Fibroblast of skin of right biceps (primary cell): ENCODE results near the gene C10orf105.
A peak's percentile ranks its signal among the peaks of the same experiment; 100 is the strongest.

ENCODE experiments used
- DNase-seq: peaks from one replicate; pipeline ENCODE4 v3.0.0-alpha.2; 2013

C10orf105 gene

GRCh38 chr10:71715860-71716259 is 3.7 kb downstream of the C10orf105 start:
- no peak for DNase-seq

GRCh38 chr10:71715026-71715425 is 4.6 kb downstream of the C10orf105 start:
- DNase-seq = no peak

- no peak for DNase-seq
These were observed 5.0 kb downstream of the C10orf105 start for GRCh38 chr10:71714592-71714991.

DNA sequence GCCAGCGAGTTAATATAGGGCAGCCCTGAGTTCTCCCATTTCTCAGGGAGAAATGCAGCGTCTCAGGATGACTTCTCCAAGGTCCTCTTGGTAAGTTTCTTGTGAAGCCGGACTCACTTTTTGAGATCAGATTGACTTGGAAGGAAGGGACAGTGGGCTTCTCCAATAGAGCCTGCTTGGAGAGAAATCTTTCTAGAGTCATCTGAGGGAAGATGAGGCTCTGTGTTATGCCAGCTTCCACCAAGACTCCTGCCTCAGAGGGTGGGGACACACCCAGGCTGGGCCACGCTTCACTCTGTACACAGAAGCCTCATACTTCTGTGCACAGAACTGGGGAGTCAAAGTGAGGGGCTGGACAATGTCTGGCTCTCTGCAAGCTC is 5.6 kb downstream of the C10orf105 start:
- DNase-seq = no peak

GRCh38 chr10:71713135-71714030 is 6.2 kb downstream of the C10orf105 start:
- DNase-seq = peak; percentile 61

GRCh38 chr10:71712572-71713134 is 6.9 kb downstream of the C10orf105 start:
- DNase-seq = no peak

DNA sequence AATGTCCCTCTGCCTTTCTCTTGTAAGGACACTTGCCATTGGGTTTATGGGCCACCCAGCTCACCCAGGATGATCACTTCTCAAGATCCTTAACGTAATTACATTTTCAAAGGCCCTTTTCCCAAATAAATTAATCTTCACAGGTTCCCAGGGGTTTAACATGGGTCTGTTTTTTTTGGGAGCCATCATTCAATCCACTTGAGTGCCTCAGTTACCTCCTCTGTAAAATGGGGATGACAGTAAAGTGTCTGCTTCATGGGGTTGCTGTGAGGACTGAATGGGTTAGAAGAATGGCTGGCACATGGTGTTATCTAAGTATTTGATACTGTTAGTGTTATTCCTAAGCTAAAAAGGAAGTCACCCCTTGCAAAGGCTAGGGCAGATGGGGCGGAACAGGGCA is 7.4 kb downstream of the C10orf105 start:
- DNase-seq = no peak

DNA sequence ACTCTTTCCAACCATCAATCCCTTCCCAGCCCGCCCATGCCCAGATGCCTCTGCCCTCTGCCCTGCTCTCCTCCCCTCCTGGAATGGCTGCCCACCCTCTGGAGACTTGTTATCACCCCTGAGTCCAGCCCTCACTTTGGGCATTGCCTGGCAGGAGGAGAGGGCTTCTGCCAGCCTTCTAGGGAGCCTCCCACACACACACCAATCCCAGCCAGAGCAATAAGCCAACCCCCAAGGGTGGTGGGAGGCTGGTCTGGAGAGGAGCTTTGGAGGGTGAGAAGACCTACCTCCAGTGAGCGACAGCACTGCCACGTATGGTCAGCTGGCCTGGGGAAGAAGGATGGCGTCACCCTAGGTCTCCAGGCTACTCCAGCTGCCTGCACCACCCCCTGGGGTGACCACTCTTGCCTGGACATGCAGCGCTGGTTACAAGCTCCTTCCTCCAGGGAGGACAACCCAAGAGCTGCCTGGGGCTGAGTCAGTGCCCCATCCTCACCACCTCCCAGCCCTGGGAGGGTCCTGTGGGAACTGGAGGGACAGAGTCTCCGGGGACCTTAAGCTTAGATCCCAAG is 8.4 kb downstream of the C10orf105 start:
- no peak for DNase-seq

DNA sequence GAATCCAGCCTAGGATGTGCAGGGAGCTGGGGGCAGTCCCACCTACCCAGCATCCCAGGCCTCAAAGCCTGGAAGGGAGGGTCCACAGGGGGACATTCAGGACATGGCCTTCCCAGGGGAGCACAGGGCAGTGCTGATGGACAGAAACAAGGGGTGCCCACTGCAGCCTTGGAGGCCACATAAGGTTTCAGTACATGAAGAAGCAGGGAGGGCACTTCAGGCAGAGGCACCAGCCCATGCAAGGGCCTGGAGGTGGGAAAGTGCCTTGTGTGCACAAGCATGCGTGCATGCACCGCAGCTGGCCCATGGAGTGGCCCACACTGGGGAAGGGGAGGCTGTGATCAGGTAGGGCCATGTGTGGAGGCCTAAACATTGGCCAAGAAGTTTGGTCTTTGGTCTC is 9.1 kb downstream of the C10orf105 start:
- no peak for DNase-seq

DNA sequence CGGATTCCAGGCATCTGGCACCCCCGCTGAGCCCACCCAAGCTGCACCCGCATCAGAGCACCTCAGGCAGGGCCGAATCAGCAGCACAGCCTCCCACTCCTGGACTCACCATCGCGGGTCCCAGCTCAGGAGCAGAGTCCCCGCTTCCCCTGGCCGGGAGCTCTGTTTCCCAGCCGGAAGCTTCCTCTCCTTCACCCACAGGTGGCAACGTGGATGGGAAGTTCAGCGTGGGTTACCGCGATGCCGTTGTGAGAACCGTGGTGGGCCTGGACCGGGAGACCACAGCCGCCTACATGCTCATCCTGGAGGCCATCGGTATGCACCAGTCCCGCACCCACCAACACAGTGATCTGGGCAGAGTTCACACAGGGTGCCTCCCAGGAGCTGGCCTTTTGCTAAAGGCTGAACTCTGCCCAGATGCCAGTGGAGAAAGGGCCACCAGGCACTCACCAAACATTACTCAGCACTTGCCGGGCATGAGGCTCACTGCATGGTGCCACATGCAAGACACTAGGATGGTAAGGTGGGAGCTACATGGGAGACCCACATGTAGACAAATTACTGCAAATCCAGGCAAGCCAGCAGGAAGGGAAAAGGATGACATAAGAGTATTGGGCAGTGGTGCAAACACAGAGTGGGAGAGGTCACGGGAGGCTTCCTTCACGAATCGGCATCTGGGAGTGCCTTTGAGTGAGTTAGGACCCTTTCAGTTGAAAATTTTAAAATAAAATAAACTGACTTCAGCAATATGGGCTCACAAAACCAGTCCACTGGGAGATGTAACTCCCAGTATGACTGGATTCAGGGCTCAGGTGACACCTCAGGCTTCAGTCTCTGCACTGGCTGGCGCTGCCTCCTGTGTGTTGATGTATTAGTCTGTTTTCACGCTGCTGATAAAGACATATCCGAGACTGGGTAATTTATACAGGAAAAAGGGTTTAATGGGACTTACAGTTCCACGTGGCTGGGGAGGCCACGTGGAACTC is 10.4 kb downstream of the C10orf105 start:
- DNase-seq = no peak

DNA sequence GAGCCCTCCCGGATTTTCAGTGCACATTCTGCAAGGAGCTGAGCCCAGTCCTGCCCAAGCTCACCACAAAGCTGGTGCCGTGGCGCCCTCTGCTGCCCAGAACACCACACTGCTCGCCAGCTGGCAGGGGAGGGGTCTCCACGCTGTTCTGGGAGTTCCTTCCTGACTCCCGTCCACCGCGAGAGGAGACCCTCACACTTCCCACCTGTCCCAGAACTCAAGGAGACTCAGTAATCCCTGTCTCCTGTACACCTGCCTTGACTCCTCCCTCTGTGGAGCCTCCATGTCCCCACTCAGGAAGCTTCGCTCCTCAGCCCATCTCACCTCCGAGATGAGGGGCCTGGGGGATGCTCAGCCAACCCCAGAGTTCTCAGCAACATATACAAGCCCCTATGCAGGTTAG is 11.3 kb downstream of the C10orf105 start:
- no peak for DNase-seq

- no peak for DNase-seq
These were observed 12.3 kb downstream of the C10orf105 start for GRCh38 chr10:71707240-71707789.

DNA sequence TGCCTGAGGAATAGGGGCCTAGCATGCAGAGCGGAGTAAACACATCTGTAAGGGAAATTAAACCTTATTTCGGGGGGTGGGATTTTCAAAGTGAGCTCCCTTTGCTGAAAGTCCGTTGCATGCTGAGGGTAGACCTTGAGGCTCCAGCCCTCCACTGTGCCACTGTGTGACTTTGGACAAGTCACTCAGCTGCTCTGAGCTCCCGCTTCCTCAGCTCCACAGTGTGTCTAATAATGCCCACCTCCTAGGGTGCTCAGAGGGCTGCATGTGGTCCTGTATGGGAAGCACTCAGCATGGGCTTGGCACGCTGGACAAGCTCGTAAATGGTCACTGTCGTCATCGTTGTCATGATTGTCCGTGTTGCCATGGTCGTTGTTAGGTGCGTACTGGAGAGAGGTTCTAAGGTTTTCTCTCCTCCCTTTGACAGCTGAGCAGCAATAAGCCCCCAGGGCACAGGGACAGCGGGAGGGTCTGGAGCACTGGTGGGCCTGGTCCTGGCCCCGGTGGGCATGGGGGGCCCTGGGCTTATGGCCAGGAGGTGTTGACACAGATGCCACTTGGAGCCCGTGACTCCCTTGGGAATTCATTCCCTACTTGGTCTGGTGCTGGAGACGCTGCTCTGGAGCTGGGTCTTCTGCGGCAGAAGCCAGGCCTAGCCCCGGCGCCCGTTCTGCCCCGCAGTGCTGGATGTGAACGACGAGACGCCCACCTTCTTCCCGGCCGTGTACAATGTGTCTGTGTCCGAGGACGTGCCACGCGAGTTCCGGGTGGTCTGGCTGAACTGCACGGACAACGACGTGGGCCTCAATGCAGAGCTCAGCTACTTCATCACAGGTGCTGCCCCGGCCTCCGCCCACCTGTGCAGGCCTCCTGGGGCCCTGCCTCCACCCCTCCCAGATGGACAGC is 13.1 kb downstream of the C10orf105 start:
- DNase-seq = no peak

- no peak for DNase-seq
These were observed 14.0 kb downstream of the C10orf105 start for GRCh38 chr10:71705582-71705981.

DNA sequence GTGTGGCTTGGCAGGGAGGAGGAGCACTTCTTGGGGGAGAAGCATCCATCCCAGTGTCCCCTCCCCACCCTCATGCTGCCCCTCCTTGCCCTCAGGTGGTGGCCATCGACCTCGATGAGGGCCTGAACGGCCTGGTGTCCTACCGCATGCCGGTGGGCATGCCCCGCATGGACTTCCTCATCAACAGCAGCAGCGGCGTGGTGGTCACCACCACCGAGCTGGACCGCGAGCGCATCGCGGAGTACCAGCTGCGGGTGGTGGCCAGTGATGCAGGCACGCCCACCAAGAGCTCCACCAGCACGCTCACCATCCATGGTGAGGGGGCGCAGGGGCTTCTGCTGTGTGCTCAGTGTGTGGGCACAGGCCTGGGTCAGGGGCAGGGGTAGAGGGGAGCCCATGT is 14.8 kb downstream of the C10orf105 start:
- no peak for DNase-seq

DNA sequence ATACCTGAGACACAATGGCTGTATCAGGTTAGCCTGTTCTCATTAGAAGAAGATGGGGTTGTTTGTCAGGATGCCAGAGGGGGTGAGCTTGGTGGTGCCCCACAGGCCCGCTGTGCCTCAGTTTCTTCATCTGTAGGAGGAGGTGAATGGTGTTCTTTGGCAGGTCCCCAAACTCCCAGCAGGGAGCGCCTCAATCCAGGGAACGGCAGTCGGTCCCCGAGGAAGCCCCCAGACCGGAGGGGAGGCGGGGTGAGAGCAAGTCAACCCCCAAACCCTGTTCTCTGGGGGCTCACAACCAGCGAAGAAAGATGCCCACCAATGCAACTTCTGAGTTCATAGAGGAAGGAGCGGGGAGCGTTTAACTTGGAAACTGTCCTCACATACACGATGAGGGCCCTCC is 16.0 kb downstream of the C10orf105 start:
- no peak for DNase-seq

- no peak for DNase-seq
These were observed 18.0 kb downstream of the C10orf105 start for GRCh38 chr10:71701496-71702132.

GRCh38 chr10:71700731-71701368 is 18.7 kb downstream of the C10orf105 start:
- DNase-seq = no peak

GRCh38 chr10:71698737-71699136 is 20.8 kb downstream of the C10orf105 start:
- no peak for DNase-seq

DNA sequence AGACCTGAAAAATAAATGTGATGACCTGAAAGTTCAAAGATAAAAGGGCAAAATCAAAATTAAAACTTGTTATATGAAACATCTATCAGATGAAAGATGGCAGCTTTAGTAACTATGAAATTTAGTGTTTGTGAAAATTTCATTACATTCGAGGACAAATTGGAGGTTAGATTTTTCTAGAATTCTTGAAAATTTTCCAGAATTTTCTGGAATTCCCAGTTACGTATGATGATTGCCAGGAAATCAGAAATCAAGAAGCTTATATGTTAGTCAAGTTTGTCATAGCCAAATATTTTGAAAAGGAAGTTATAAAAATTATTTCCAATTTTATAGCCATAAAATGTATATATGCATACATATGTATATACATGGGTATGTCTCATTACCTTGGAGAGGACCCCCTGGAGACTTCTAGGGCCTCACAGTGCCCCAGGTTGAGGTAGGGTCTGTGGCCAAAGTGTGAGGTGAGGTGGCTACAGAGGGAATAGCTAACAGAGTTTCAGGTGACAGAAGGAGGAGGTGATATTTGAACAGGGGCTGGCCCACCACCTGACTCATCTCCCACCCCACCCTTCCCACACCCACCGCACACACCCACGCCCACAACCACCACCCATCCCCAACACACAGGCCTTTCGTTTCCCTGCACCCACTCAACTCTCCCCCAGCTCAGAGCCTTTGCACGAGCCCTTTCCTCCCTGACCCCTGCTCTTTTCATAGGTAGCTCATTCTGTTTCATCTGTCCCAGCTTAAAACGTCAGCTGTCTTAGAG is 21.5 kb downstream of the C10orf105 start:
- no peak for DNase-seq
